LNCAP (cell line): ENCODE data around the gene KBTBD13.
A peak's percentile ranks its signal among the peaks of the same experiment; 100 is the strongest.

Experiments used
- CTCF ChIP-seq: fragments of 450-650 bp; IDR thresholded peaks from 2 replicates; pipeline ENCODE4 v1.5.1; 2017; ENCODE audit warnings: mild to moderate bottlenecking

KBTBD13 gene

GRCh38 chr15:65033659-65034269 is 42.8 kb upstream of the KBTBD13 start:
- peak; percentile 38; the same call in 1 of the 2 replicates for TF ChIP-seq CTCF

- TF ChIP-seq CTCF = no peak
These were observed 41.8 kb upstream of the KBTBD13 start for GRCh38 chr15:65034719-65035118.

GRCh38 chr15:65037309-65037708 is 39.2 kb upstream of the KBTBD13 start:
- no peak for TF ChIP-seq CTCF

- TF ChIP-seq CTCF = no peak
These were observed 38.1 kb upstream of the KBTBD13 start for GRCh38 chr15:65038428-65038827.

- TF ChIP-seq CTCF = no peak
These were observed 37.7 kb upstream of the KBTBD13 start for GRCh38 chr15:65038836-65039235.

- no peak for TF ChIP-seq CTCF
These were observed 36.1 kb upstream of the KBTBD13 start for GRCh38 chr15:65040461-65040860.

- TF ChIP-seq CTCF = no peak
These were observed 34.8 kb upstream of the KBTBD13 start for GRCh38 chr15:65041787-65042186.

GRCh38 chr15:65042776-65043327 is 33.7 kb upstream of the KBTBD13 start:
- TF ChIP-seq CTCF = no peak
